ENCODE measurements around the gene PMAIP1. TPM values are rescaled to one million over a fixed set of nuclear protein-coding genes. Genes with fewer than 3 reads are reported as not detected.

PMAIP1 gene
- total and polyA plus RNA-seq, 2 of the 8 experiments (the other 6 are each of a cell fraction or from before 2014, with no cell fraction given) = 51.7 to 84.1 TPM

GRCh38 chr18:59852548-59852947 lies 47.2 kb upstream of the PMAIP1 start:
- Histone ChIP-seq H3K9me3 (ENCODE audit: insufficient read depth in 2 of 2, low read depth in 1 of 2, low read length in 1 of 2) (no peaks in the 10 kb centered on the region), H2BK20ac (ENCODE audit: low read length) (no peak overlapping the region), H3K36me3 (ENCODE audit: control insufficient read depth in 2 of 4, insufficient read depth in 4 of 4, low read length in 3 of 4) (no peaks in the 10 kb centered on the region), H3K79me1 (ENCODE audit: low read depth, low read length) (no peaks in the 10 kb centered on the region), H4K5ac (ENCODE audit: insufficient read length, low read depth, low read length) (no peak overlapping the region), H3K4me1 (replicated peaks in 1 of 4; ENCODE audit: control insufficient read depth in 3 of 4, insufficient read depth in 4 of 4, low read length in 3 of 4) (peaks cover 0 to 4% (median under 1%) of the 10 kb centered on the region in 4 experiments; a peak in 2 of 7 replicates), H2BK15ac (ENCODE audit: low read length) (no peak overlapping the region), H4K20me1 (replicated peaks in 1 of 2; ENCODE audit: control insufficient read depth in 1 of 2, insufficient read depth in 2 of 2, low read length in 2 of 2) (no peaks in the 10 kb centered on the region), H3K27ac (ENCODE audit: low read depth, low read length) (no peak overlapping the region), H3K18ac (ENCODE audit: extremely low read depth, low read length) (no peak overlapping the region), H2BK120ac (replicated peaks; ENCODE audit: low read depth, low read length) (no peak overlapping the region), H3K9ac (replicated peaks in 1 of 4; ENCODE audit: extremely low read depth in 1 of 4, low read depth in 3 of 4, low read length in 3 of 4) (no peak overlapping the region), H3K4me2 (ENCODE audit: insufficient read depth in 1 of 2, low read depth in 2 of 2, low read length in 2 of 2) (no peak overlapping the region), H3K4ac (replicated peaks; ENCODE audit: insufficient read length, low read depth, low read length) (peak overlapping the region; percentile 90), H3K23me2 (ENCODE audit: low read depth, low read length) (no peaks in the 10 kb centered on the region; the same call in 1 of the 2 replicates), H3K23ac (ENCODE audit: insufficient read length) (no peak overlapping the region), H4K8ac (ENCODE audit: extremely low read depth, insufficient read depth, low read length) (no peak overlapping the region), H2BK12ac (ENCODE audit: low read depth, low read length) (0 out of 2 replicates have a peak overlapping the region, but pooled peaks have one; percentile 50), H2AK5ac (ENCODE audit: low read depth, low read length) (no peak overlapping the region; the same call in 1 of the 2 replicates), H2AFZ (ENCODE audit: low read length) (no peak overlapping the region), H3K4me3 (ENCODE audit: extremely low read depth in 1 of 4, insufficient read depth in 2 of 4, low read depth in 3 of 4, low read length in 4 of 4) (no peak overlapping the region), H2BK5ac (ENCODE audit: low read depth, low read length) (no peak overlapping the region), H3K56ac (replicated peaks; ENCODE audit: insufficient read length, low read depth, low read length) (no peak overlapping the region), H4K91ac (replicated peaks; ENCODE audit: insufficient read length, low read length) (no peak overlapping the region), H3K79me2 (ENCODE audit: control insufficient read depth in 1 of 2, insufficient read depth in 2 of 2, low read length in 2 of 2) (no peaks in the 10 kb centered on the region), H3K14ac (ENCODE audit: insufficient read length) (no peak overlapping the region), H3K27me3 (replicated peaks in 1 of 4; ENCODE audit: control insufficient read depth in 3 of 4, extremely low read depth in 1 of 4, insufficient read depth in 3 of 4, low read length in 3 of 4) (no peaks in the 10 kb centered on the region; a peak in 1 of 7 replicates)
- ChIA-PET POLR2A (ENCODE audit: partially characterized antibody) (interaction anchor here (2.3 kb wide), 1 partner anchor 48 kb away, joined by 13 read pairs; the partner anchor contains the start of gene PMAIP1), CTCF (ENCODE audit: partially characterized antibody) (interaction anchor here (0.8 kb wide), 1 partner anchor 9 kb away, joined by 3 read pairs; no protein-coding TSS in a partner anchor)
- DNase-seq (ENCODE audit: low read depth in 1 of 2, low spot score in 2 of 2) (no peak), FAIRE-seq (no peak)
- 96% methylated on average over 2 of the region's 2 CpGs; no CpG with 5 or more reads in 1 of the 2 experiments for WGBS, 2 experiments (ENCODE audit: extremely low coverage in 1 of 2, insufficient coverage in 1 of 2, insufficient read length in 1 of 2, insufficient replicate concordance in 2 of 2, low coverage in 1 of 2, low lambda C conversion rate in 2 of 2, missing lambda C conversion rate in 1 of 2)
- TF ChIP-seq BRCA1 (IDR thresholded peaks at IDR 0.05; ENCODE audit: low read depth, low read length) = no peak
- no peak for TF ChIP-seq NRF1 (IDR thresholded peaks at IDR 0.05; ENCODE audit: low read depth, low read length)
- TF ChIP-seq BCL11A (IDR thresholded peaks at IDR 0.05; ENCODE audit: low read depth in 2 of 2, low read length in 2 of 2) = no peak
- no peak for TF ChIP-seq TAF1 (IDR thresholded peaks at IDR 0.05; ENCODE audit: low read depth, low read length)
- no peak for TF ChIP-seq RNF2 (IDR thresholded peaks at IDR 0.05; ENCODE audit: borderline replicate concordance, low read depth, low read length, missing control alignments, poor library complexity, severe bottlenecking)
- TF ChIP-seq ATF3 (IDR thresholded peaks at IDR 0.05; ENCODE audit: insufficient read depth, low read depth, low read length) = no peak
- no peak for TF ChIP-seq CHD2 (IDR thresholded peaks at IDR 0.05; ENCODE audit: low read length)
- no peak for TF ChIP-seq EGR1 (IDR thresholded peaks at IDR 0.05; ENCODE audit: borderline replicate concordance, low read depth, low read length)
- no peak for TF ChIP-seq MAFK (IDR thresholded peaks at IDR 0.05; ENCODE audit: low read depth, low read length)
- no peak for TF ChIP-seq BACH1 (IDR thresholded peaks at IDR 0.05; ENCODE audit: low read length)
- TF ChIP-seq EZH2 (IDR thresholded peaks at IDR 0.05; ENCODE audit: low read depth, low read length, severe bottlenecking) = no peak
- no peak for TF ChIP-seq FOSL1 (IDR thresholded peaks at IDR 0.05; ENCODE audit: insufficient read depth, low read depth, low read length)
- TF ChIP-seq SP2 (IDR thresholded peaks at IDR 0.05; ENCODE audit: low read length) = no peak
- TF ChIP-seq CTBP2 (IDR thresholded peaks at IDR 0.05; ENCODE audit: borderline replicate concordance, insufficient read depth, insufficient read length, low read length) = no peak
